ENCODE results near the gene ITGB7. TPM values are rescaled to one million over a fixed set of nuclear protein-coding genes. Genes with fewer than 3 reads are reported as not detected.
A peak's percentile ranks its signal among the peaks of the same experiment; 100 is the strongest.

The ITGB7 gene
- polyA plus RNA-seq, 3 donors, result 24.1 to 33.1 (median 28.4) TPM

DNA sequence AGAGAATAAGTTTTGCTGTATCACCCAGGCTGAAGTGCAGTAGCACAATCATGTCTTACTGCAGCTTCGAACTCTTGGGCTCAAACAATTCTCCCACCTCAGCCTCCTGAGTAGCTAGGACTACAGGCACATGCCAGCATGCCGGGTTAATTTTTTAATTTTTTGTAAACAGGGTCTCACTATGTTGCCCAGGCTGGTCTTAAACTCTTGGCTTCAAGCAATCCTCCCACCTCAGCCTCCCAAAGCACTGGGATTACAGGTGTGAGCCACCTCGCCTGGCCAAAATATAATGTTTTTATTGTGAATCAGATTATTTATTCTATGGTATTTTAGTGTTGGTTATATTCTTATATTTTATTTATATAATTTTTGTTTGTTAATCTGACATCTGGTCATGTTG, 30.3 kb downstream of the ITGB7 start:
- Histone ChIP-seq H3K9ac (ENCODE audit: insufficient read depth, low read length, poor library complexity, severe bottlenecking) (no peak overlapping the region), H4K20me1 (ENCODE audit: insufficient read depth, low read length) (peaks cover 6% of the 10 kb centered on the region), H3K4me1 (ENCODE audit: control insufficient read depth in 1 of 2, insufficient read depth in 2 of 2, low read length in 2 of 2) (peaks cover 15 to 19% of the 10 kb centered on the region in 2 donors), H3K9me3 (replicated peaks in 1 of 2; ENCODE audit: control insufficient read depth in 1 of 2, insufficient read depth in 1 of 2, low read length in 2 of 2) (no peaks in the 10 kb centered on the region), H3K27ac (ENCODE audit: low read depth in 1 of 2, low read length in 2 of 2) (no peak overlapping the region), H2AFZ (ENCODE audit: insufficient read depth, low read depth, low read length, poor library complexity, severe bottlenecking) (no peak overlapping the region), H3K4me3 (replicated peaks in 1 of 3; ENCODE audit: low read depth in 2 of 3, low read length in 3 of 3) (no peak overlapping the region), H3K79me2 (ENCODE audit: insufficient read depth, low read length) (peaks cover 14% of the 10 kb centered on the region), H3K27me3 (ENCODE audit: control insufficient read depth in 2 of 2, insufficient read depth in 2 of 2, low read length in 2 of 2) (no peaks in the 10 kb centered on the region), H3K36me3 (replicated peaks in 1 of 2; ENCODE audit: control insufficient read depth in 1 of 2, insufficient read depth in 2 of 2, low read length in 2 of 2) (peaks cover 0 to 13% of the 10 kb centered on the region in 2 donors), H3K4me2 (replicated peaks; ENCODE audit: extremely low read depth, low read length, poor library complexity, severe bottlenecking) (no peak overlapping the region)
- TF ChIP-seq, protein P1, sequence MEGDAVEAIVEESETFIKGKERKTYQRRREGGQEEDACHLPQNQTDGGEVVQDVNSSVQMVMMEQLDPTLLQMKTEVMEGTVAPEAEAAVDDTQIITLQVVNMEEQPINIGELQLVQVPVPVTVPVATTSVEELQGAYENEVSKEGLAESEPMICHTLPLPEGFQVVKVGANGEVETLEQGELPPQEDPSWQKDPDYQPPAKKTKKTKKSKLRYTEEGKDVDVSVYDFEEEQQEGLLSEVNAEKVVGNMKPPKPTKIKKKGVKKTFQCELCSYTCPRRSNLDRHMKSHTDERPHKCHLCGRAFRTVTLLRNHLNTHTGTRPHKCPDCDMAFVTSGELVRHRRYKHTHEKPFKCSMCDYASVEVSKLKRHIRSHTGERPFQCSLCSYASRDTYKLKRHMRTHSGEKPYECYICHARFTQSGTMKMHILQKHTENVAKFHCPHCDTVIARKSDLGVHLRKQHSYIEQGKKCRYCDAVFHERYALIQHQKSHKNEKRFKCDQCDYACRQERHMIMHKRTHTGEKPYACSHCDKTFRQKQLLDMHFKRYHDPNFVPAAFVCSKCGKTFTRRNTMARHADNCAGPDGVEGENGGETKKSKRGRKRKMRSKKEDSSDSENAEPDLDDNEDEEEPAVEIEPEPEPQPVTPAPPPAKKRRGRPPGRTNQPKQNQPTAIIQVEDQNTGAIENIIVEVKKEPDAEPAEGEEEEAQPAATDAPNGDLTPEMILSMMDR (IDR thresholded peaks at IDR 0.05), result no peak
- Mint-ChIP-seq H3K4me3 (no peak overlapping the region), H3K9me3 (no peaks in the 10 kb centered on the region), H3K27ac (no peak overlapping the region), H3K4me1 (peaks cover 20% of the 10 kb centered on the region), H3K27me3 (ENCODE audit: low read depth in 3 of 3) (peaks cover 0 to 1% (median 0%) of the 10 kb centered on the region in 3 donors), H3K36me3 (peaks cover 13 to 14% of the 10 kb centered on the region in 2 donors)
- intact Hi-C loops (cut with micrococcal nuclease), result no loop called here
- WGBS (ENCODE audit: insufficient coverage), result 100% methylated on average over 1 of the region's 3 CpGs
- DNase-seq, result no peak

DNA sequence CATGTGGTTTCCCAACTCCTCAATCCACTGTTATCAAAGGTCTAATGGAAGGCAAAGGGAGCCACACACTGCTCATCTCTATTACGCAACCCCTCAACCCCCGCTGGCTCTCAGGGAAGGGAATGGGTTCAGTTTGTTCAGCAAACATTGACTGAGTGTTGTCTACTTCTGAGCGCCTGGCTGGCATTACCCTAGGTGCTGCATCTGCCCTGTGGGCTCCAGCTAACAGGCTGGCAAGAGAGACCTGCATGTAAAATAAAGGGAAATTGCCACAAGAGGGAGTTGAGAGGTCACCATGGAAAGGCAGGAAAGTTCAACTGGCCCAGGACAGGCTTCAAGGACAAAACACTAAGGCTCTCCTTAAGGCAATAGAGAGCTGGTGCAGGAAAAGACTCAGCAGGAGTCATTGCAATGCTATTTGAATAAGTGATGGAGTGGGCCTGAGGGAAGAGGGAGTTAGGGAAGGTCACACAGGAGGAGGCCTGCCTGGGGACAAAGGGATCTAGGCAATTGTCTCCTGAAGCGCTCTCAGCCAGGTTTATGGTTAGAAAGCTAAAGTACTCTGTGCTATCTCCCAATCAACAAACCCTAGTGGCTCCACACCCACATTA, 32.1 kb downstream of the ITGB7 start:
- WGBS (ENCODE audit: insufficient coverage), result 71% methylated on average over 1 of the region's 4 CpGs
- Mint-ChIP-seq H3K36me3 (peaks cover 27 to 28% of the 10 kb centered on the region in 2 donors), H3K4me3 (no peak overlapping the region), H3K27ac (peak overlapping the region in 1 of 7 donors; percentile 54), H3K27me3 (ENCODE audit: low read depth in 3 of 3) (peaks cover 0 to 1% (median 0%) of the 10 kb centered on the region in 3 donors), H3K9me3 (no peaks in the 10 kb centered on the region), H3K4me1 (peaks cover 13% of the 10 kb centered on the region)
- TF ChIP-seq, protein P1 (IDR thresholded peaks at IDR 0.05), result peak; percentile 41
- Histone ChIP-seq H3K4me1 (ENCODE audit: control insufficient read depth in 1 of 2, insufficient read depth in 2 of 2, low read length in 2 of 2) (peaks cover 7 to 9% of the 10 kb centered on the region in 2 donors), H3K27me3 (ENCODE audit: control insufficient read depth in 2 of 2, insufficient read depth in 2 of 2, low read length in 2 of 2) (no peaks in the 10 kb centered on the region), H3K79me2 (ENCODE audit: insufficient read depth, low read length) (peaks cover 5% of the 10 kb centered on the region), H2AFZ (ENCODE audit: insufficient read depth, low read depth, low read length, poor library complexity, severe bottlenecking) (no peak overlapping the region), H4K20me1 (ENCODE audit: insufficient read depth, low read length) (no peaks in the 10 kb centered on the region), H3K9ac (ENCODE audit: insufficient read depth, low read length, poor library complexity, severe bottlenecking) (no peak overlapping the region), H3K4me2 (replicated peaks; ENCODE audit: extremely low read depth, low read length, poor library complexity, severe bottlenecking) (no peak overlapping the region), H3K36me3 (replicated peaks in 1 of 2; ENCODE audit: control insufficient read depth in 1 of 2, insufficient read depth in 2 of 2, low read length in 2 of 2) (peaks cover 6 to 26% of the 10 kb centered on the region in 2 donors), H3K4me3 (replicated peaks in 1 of 3; ENCODE audit: low read depth in 2 of 3, low read length in 3 of 3) (no peak overlapping the region), H3K27ac (ENCODE audit: low read depth in 1 of 2, low read length in 2 of 2) (no peak overlapping the region), H3K9me3 (replicated peaks in 1 of 2; ENCODE audit: control insufficient read depth in 1 of 2, insufficient read depth in 1 of 2, low read length in 2 of 2) (no peaks in the 10 kb centered on the region)
- intact Hi-C loops (cut with micrococcal nuclease), result no loop called here
- peak; percentile 11 to 25 (median 23) for DNase-seq

All from CD14-positive monocyte (primary cell).